HG03108 (cell line): ENCODE data around the gene PON1.

Experiments used
- ATAC-seq: cut with Tn5 transposase; IDR thresholded peaks from one replicate; pipeline ENCODE4 v1.9.1; 2021; ENCODE audit warnings: moderate library complexity; ENCODE audit not compliant: unreplicated experiment

Gene PON1

GRCh38 chr7:95261895-95262415 lies 62.4 kb downstream of the PON1 start:
- ATAC-seq = no peak

DNA sequence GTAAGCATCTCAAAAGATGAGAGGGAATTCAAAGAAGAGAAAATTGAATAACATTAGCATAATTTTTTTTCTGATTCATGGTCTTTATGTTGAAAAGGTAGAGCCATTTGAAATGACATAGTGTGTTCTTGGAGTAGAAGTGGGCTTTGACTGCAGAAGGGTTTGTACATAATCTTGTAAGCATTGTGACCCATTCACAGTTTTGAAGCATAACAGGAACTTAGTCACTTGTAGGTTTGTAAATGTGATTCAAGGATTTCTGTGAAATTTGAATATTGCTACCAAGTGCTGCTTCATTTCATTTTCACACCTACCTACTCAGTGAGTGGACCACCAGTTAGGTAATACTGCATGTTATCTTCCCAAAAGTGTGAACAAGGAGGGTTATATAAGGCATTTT lies 68.6 kb downstream of the PON1 start:
- ATAC-seq = no peak

GRCh38 chr7:95253986-95254385 lies 70.3 kb downstream of the PON1 start:
- no peak for ATAC-seq

DNA sequence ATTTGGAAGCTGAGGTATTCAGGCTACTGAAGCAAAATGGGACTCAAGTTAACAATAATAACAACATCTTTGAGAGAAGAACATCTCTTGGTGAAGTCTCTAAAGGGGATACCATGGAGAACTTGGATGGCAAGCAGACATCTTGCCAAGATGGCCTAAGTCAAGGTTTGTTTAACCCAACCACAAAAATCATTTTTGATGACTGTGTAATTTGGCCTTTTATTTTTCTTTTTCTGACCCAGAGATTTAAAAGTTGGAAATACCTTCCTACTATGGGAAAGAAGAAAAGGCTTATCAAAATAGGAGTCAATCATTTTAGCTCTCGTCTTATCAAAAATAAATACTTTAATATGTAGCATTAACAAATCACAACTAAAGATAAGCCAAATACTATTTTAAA lies 72.4 kb downstream of the PON1 start:
- no peak for ATAC-seq

DNA sequence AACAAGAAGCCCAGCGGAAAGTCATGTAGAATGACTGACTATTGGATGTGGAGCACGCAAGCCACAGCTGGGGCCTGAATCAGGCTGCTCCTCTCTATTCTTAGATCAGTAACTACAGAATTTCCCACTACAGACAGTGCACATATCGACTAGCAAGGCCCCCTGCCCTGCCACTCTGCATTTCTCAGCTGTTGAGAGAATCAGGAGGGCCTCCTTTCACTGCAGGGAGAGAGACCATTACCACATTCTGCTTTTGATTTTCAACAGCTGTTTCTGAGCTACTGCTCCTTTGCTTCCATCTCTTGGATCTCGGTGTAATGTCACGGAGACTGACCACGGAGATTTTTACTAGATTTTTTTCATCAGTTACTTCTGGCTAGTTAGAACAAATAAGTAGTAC lies 73.8 kb downstream of the PON1 start:
- ATAC-seq = no peak
